Esophagus mucosa (tissue), 1 donor: ENCODE measurements around the gene IFNW1. TPM values are rescaled to one million over a fixed set of nuclear protein-coding genes. Genes with fewer than 3 reads are reported as not detected.

Experiments
- ATAC-seq: fragments of 200-7000 bp; cut with Tn5 transposase; one replicate; pipeline ENCODE4 v1.9.1; 2020
- total RNA-seq: library from RNA; stranded (reverse); gene quantifications from one replicate; pipeline ENCODE4 v1.2.4, GENCODE V29; 2023
- donor health status: DM: yes; HTN: yes; CAD: no.

IFNW1 gene
- total RNA-seq, 1 donor from 2014 or later = not detected

DNA sequence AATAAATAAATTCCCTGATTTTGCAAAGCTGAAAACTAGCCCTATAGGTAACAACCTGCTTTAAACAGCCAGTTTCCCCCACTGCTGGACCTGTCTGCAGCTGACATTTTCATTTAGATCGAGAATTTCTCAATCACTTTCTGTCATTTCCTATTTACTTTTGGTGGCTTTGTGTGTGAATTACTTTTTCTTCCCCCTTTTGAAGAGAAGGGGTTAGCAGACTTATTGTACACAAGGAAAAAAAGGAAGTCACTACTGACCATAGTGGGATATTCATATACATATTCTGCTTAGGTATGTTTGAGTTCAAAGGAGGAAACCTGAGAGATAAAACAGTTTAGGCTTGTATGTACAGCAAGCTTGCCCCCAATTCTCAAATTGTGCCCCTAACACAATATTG is 36.8 kb downstream of the IFNW1 start:
- ATAC-seq = no peak

DNA sequence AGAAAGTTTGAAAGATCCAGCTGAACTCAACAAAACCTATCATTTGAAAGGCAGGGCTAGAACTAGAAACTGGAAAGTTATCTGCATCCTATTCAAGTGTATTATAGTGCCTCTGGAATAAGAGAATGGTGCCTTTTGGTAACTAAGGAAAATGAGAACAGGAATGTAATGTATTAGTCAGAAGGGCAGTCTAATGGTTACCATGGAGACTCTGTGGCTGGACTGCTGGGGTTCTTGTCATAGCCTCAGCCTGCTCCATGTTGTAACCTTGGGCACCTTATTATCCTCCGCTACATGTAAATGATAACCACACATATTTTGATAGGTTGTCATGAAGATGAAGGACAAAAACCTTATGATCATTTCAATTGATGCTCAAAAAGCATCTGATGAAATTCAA is 39.3 kb downstream of the IFNW1 start:
- no peak for ATAC-seq

- ATAC-seq = no peak
These were observed 43.8 kb downstream of the IFNW1 start for GRCh38 chr9:21097817-21098216.

- ATAC-seq = no peak
These were observed 44.8 kb downstream of the IFNW1 start for GRCh38 chr9:21096901-21097255.

DNA sequence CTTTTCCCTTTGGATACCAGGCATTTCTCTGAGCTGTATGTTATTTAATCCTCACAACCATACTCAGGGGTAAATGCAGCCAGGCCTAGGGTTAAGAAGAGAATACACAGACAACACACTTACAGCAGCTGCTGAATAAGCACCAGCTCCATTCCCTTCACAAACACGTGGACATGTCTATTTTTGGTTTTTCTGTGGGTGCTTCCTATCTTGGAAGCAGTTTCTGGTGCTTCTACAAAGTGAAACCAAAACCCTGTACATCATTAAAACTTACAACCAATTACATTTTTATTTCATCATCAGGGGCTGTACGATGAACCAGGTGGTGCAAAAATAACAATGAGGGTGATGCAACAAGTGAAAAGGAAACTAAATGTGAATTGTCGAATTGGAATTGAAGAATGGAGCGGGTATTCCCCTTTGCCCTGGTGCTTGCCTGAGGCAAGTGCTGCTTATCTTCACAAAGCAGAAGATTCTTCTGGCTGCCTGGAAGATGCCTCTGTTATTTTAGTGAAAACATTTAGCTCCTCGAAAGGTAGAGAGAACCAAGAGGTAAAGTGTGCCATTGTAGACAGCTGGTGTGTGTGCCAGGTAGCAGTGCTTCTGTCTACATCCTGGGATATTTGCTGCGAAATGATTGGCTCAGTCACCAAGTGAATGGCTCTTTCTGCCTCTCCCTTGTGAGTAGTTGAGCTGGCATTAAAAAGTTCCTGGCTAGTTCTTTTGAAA is 45.3 kb downstream of the IFNW1 start:
- peak; percentile 62 for ATAC-seq

DNA sequence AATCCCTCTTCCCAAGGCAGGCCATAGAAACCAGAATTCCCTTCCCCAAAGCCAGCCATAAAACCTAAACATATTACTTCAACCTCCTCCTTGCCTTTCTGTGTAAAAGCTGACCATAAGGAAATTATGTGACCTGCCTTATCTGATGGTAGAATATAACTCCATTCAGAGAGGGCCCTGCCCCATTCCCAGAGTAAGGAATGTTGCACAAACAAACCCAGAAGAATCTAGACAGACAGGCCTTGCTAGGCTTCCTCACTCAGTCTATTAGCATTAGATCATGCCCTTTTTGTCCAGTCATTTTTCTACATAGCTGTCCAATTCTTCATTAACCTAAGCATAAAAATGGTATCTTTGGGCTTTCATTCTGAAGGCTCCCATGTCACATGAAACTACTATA is 46.1 kb downstream of the IFNW1 start:
- no peak for ATAC-seq

Other genes starting within 250 kb of the IFNW1 start
- gene HACD4, start 110.2 kb downstream of the IFNW1 start, total RNA-seq = 1.6 TPM
- gene IFNB1, start 63.9 kb downstream of the IFNW1 start, total RNA-seq = not detected
- not detected for gene IFNA21, start 24.8 kb upstream of the IFNW1 start, total RNA-seq
- gene IFNA4, start 45.8 kb upstream of the IFNW1 start, total RNA-seq = not detected
- not detected for gene IFNA7, start 60.4 kb upstream of the IFNW1 start, total RNA-seq
- gene IFNA10, start 65.3 kb upstream of the IFNW1 start, total RNA-seq = not detected
- gene IFNA16, start 75.5 kb upstream of the IFNW1 start, total RNA-seq = not detected
- gene IFNA17, start 86.4 kb upstream of the IFNW1 start, total RNA-seq = not detected
- not detected for gene IFNA14, start 98.2 kb upstream of the IFNW1 start, total RNA-seq
- gene IFNA5, start 163.5 kb upstream of the IFNW1 start, total RNA-seq = not detected
- gene KLHL9, start 193.6 kb upstream of the IFNW1 start, total RNA-seq = 10.1 TPM
- not detected for gene IFNA6, start 209.1 kb upstream of the IFNW1 start, total RNA-seq
- not detected for gene IFNA13, start 226.2 kb upstream of the IFNW1 start, total RNA-seq
- not detected for gene IFNA2, start 243.6 kb upstream of the IFNW1 start, total RNA-seq